SJSA1 (cell line): Measurements from ENCODE around the gene SLC25A43. TPM values are rescaled to one million over a fixed set of nuclear protein-coding genes. Genes with fewer than 3 reads are reported as not detected.
A peak's percentile ranks its signal among the peaks of the same experiment; 100 is the strongest.
"Not testable (repeated sequence)": the region's sequence is repeated elsewhere in the genome, so short reads cannot be mapped to it uniquely, and the experiment has no call there.

Source experiments
- DNase-seq, 2 experiments: peaks; one replicate each; pipeline ENCODE4 v3.0.0-alpha.2; 2015 to 2020; ENCODE audit warnings: low spot score in 2 of 2, low read depth in 1 of 2
- H3K27ac ChIP-seq: fragments of 250-450 bp; sonication (Bioruptor Pico); 2 replicates; pipeline ENCODE4 v1.5.1; 2020; ENCODE audit warnings: mild to moderate bottlenecking, moderate library complexity
- H3K27me3 ChIP-seq: fragments of 250-450 bp; sonication (Bioruptor Pico); replicated peaks from 2 replicates; pipeline ENCODE4 v1.5.1; 2020; ENCODE audit warnings: mild to moderate bottlenecking, moderate library complexity
- H3K36me3 ChIP-seq: fragments of 250-450 bp; sonication (Bioruptor Pico); 2 replicates; pipeline ENCODE4 v1.5.1; 2020; ENCODE audit warnings: mild to moderate bottlenecking
- H3K4me1 ChIP-seq: fragments of 250-450 bp; sonication (Bioruptor Pico); replicated peaks from 2 replicates; pipeline ENCODE4 v1.6.1; 2021; ENCODE audit warnings: mild to moderate bottlenecking
- H3K4me3 ChIP-seq: fragments of 250-450 bp; sonication (Bioruptor Pico); 2 replicates; pipeline ENCODE4 v1.5.1; 2020; ENCODE audit warnings: mild to moderate bottlenecking
- H3K9me3 ChIP-seq: fragments of 250-450 bp; sonication (Bioruptor Pico); replicated peaks from 2 replicates; pipeline ENCODE4 v1.5.1; 2020; ENCODE audit warnings: mild to moderate bottlenecking
- total RNA-seq: library from RNA; depleted of rRNA; stranded (reverse); fragments of >200 nt; shearing (Covaris generic); gene quantifications from 2 replicates; pipeline ENCODE4 v1.2.3, GENCODE V29; 2014; rRNA removed

The SLC25A43 gene
- 18.0 and 31.5 TPM in 2 replicates for total RNA-seq

GRCh38 chrX:119398974-119399771 lies at the start of gene SLC25A43:
SLC25A43 (plus strand) TSS chrX:119399336; CDS start chrX:119399404, 68 bp downstream.
- Histone ChIP-seq H3K27me3 (no peaks in the 10 kb centered on the region), H3K4me3 (peak within 1 kb of the TSS; percentile 74), H3K9me3 (no peaks in the 10 kb centered on the region), H3K27ac (peak within 1 kb of the TSS; percentile 63), H3K36me3 (no peaks in the 10 kb centered on the region), H3K4me1 (peaks cover 9% of the 10 kb centered on the region; the same call in 1 of the 2 replicates)
- DNase-seq: peak; percentile 35 to 37

GRCh38 chrX:119359618-119360382 lies 39.3 kb upstream of the SLC25A43 start:
- Histone ChIP-seq H3K27ac (no peak overlapping the region), H3K4me1 (no peaks in the 10 kb centered on the region), H3K4me3 (no peak overlapping the region), H3K27me3 (no peaks in the 10 kb centered on the region), H3K9me3 (no peaks in the 10 kb centered on the region), H3K36me3 (no peaks in the 10 kb centered on the region)
- no peak for DNase-seq

- not testable (repeated sequence) for H3K9me3 ChIP-seq, H3K4me1 ChIP-seq, H3K4me3 ChIP-seq
Observed at GRCh38 chrX:119361451-119361850, 37.7 kb upstream of the SLC25A43 start.

GRCh38 chrX:119362074-119362473 lies 37.1 kb upstream of the SLC25A43 start:
- DNase-seq, H3K36me3 ChIP-seq, H3K27ac ChIP-seq, H3K4me3 ChIP-seq, H3K27me3 ChIP-seq, H3K9me3 ChIP-seq, H3K4me1 ChIP-seq: not testable (repeated sequence)

More at GRCh38 chrX:119361451-119361850, 37.7 kb upstream of the SLC25A43 start:
- not testable (repeated sequence) for H3K27me3 ChIP-seq, DNase-seq, H3K27ac ChIP-seq, H3K36me3 ChIP-seq

- Histone ChIP-seq H3K4me3 (no peak overlapping the region), H3K27me3 (no peaks in the 10 kb centered on the region), H3K9me3 (no peaks in the 10 kb centered on the region), H3K36me3 (no peaks in the 10 kb centered on the region), H3K27ac (no peak overlapping the region), H3K4me1 (peaks cover 8% of the 10 kb centered on the region)
- no peak for DNase-seq
Observed at GRCh38 chrX:119363391-119363790, 35.7 kb upstream of the SLC25A43 start.

GRCh38 chrX:119371861-119372260 lies 27.3 kb upstream of the SLC25A43 start:
- H3K4me1 ChIP-seq: peaks cover 16% of the 10 kb centered on the region
- not testable (repeated sequence) for H3K27ac ChIP-seq, H3K9me3 ChIP-seq

GRCh38 chrX:119374736-119375135 lies 24.4 kb upstream of the SLC25A43 start:
- Histone ChIP-seq H3K36me3 (no peaks in the 10 kb centered on the region), H3K27me3 (no peaks in the 10 kb centered on the region), H3K9me3 (no peaks in the 10 kb centered on the region), H3K27ac (peak overlapping the region; percentile 56), H3K4me1 (peaks cover 13% of the 10 kb centered on the region), H3K4me3 (no peak overlapping the region)
- peak; percentile 40 to 44 for DNase-seq

More at GRCh38 chrX:119371861-119372260, 27.3 kb upstream of the SLC25A43 start:
- not testable (repeated sequence) for H3K27me3 ChIP-seq, DNase-seq, H3K4me3 ChIP-seq, H3K36me3 ChIP-seq

- 0 out of 2 replicates have a peak overlapping the region, but pooled peaks have one; percentile 56 for H3K27ac ChIP-seq
- no peak for DNase-seq
Observed at GRCh38 chrX:119375561-119375960, 23.6 kb upstream of the SLC25A43 start.

GRCh38 chrX:119376312-119376711 lies 22.8 kb upstream of the SLC25A43 start:
- Histone ChIP-seq H3K36me3 (no peaks in the 10 kb centered on the region), H3K27ac (no peak overlapping the region), H3K4me1 (peaks cover 13% of the 10 kb centered on the region)

More at GRCh38 chrX:119375561-119375960, 23.6 kb upstream of the SLC25A43 start:
- H3K4me3 ChIP-seq: no peak overlapping the region
- H3K36me3 ChIP-seq: no peaks in the 10 kb centered on the region
- no peaks in the 10 kb centered on the region for H3K27me3 ChIP-seq
- H3K4me1 ChIP-seq: peaks cover 13% of the 10 kb centered on the region
- no peaks in the 10 kb centered on the region for H3K9me3 ChIP-seq

GRCh38 chrX:119381349-119381944 lies 17.7 kb upstream of the SLC25A43 start:
- Histone ChIP-seq H3K4me3 (no peak overlapping the region), H3K27ac (no peak overlapping the region), H3K4me1 (no peaks in the 10 kb centered on the region), H3K9me3 (no peaks in the 10 kb centered on the region), H3K36me3 (no peaks in the 10 kb centered on the region), H3K27me3 (no peaks in the 10 kb centered on the region)
- DNase-seq: no peak

More at GRCh38 chrX:119376312-119376711, 22.8 kb upstream of the SLC25A43 start:
- DNase-seq: no peak
- Histone ChIP-seq H3K27me3 (no peaks in the 10 kb centered on the region), H3K9me3 (no peaks in the 10 kb centered on the region), H3K4me3 (no peak overlapping the region)

- H3K27me3 ChIP-seq: no peaks in the 10 kb centered on the region
- no peak overlapping the region for H3K27ac ChIP-seq
Observed at GRCh38 chrX:119382606-119383005, 16.5 kb upstream of the SLC25A43 start.

GRCh38 chrX:119386685-119387084 lies 12.5 kb upstream of the SLC25A43 start:
- H3K4me1 ChIP-seq: peaks cover 12% of the 10 kb centered on the region
- not testable (repeated sequence) for H3K27ac ChIP-seq, H3K27me3 ChIP-seq

More at GRCh38 chrX:119382606-119383005, 16.5 kb upstream of the SLC25A43 start:
- H3K4me1 ChIP-seq: no peaks in the 10 kb centered on the region
- H3K4me3 ChIP-seq: no peak overlapping the region
- H3K9me3 ChIP-seq: no peaks in the 10 kb centered on the region
- DNase-seq: no peak
- no peaks in the 10 kb centered on the region for H3K36me3 ChIP-seq

GRCh38 chrX:119387426-119387825 lies 11.7 kb upstream of the SLC25A43 start:
- DNase-seq, H3K27ac ChIP-seq, H3K9me3 ChIP-seq, H3K36me3 ChIP-seq, H3K4me3 ChIP-seq, H3K27me3 ChIP-seq: not testable (repeated sequence)
- peaks cover 12% of the 10 kb centered on the region for H3K4me1 ChIP-seq

More at GRCh38 chrX:119386685-119387084, 12.5 kb upstream of the SLC25A43 start:
- H3K9me3 ChIP-seq, H3K4me3 ChIP-seq, DNase-seq, H3K36me3 ChIP-seq: not testable (repeated sequence)
